ENCODE data around the gene NUDT9.
A peak's percentile ranks its signal among the peaks of the same experiment; 100 is the strongest.
"Not testable (repeated sequence)": the region's sequence is repeated elsewhere in the genome, so short reads cannot be mapped to it uniquely, and the experiment has no call there.

The NUDT9 gene

DNA sequence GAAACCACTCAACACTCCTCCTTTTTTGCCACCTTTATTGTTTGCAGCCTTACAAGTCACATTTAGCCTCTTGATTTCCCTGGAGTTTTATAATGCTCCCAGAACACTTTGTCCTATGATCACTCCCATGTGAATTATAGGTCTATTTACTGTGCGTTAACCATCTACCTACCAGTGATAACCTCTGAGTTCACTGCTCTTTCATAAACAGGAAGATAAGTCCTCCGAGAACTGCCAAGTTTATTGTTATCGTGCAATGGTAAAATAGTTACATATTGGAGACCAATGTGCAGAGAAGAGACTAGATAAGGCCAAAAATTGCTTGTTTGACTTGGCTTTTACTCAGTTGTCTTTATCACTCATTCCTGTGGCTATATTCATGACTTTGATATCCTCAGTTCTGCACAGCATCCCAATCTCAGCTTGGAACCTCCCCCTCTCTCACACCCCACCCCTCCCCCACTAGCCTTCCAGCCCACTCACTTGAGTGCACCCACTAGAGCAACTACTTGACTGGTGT lies 12.9 kb upstream of the NUDT9 start:
- DNase-seq (ENCODE audit: low spot score): no peak

DNA sequence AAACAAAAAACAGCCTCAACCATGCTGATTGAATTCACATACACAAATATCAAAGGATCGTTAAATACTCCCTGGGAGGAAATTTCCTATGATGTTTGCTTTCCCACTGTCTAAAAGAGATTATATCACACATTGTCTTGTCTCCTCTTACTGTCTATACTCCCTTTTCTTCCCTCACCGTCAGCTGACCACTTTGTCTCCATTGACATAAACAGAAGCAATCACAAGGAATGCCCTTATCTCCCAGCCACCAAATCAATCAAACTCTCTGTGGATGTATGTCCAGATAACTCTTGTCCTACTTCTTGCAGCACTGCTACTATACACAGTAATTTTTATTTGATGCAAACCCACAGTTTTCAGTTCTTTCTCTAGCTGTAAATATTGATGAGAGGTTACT lies 12.2 kb upstream of the NUDT9 start:
- DNase-seq (ENCODE audit: low spot score): no peak

GRCh38 chr4:87410679-87411078 lies 11.7 kb upstream of the NUDT9 start:
- no peak for DNase-seq (ENCODE audit: low spot score)

DNA sequence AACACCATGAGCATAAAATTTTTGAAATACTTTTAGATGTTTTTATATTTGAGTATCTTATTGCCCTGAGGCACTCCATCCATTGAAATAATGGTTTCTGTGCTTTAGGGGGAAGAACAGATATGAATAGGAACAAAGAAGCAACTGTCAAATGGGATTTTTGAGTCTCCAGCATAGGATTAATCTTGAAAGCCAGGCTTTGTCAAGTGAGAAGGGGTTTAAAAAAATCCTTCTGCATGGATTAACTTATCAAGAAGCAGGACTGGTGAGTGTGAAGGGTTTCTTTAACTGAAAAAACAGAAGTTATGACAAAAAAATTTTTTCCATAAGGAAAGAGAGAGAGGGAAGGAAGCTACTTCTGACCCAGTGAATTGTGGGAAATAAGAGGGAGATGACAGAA lies 7.6 kb upstream of the NUDT9 start:
- no peak for DNase-seq (ENCODE audit: low spot score)

- no peak for DNase-seq (ENCODE audit: low spot score)
These were observed 5.4 kb upstream of the NUDT9 start for GRCh38 chr4:87416965-87417364.

DNA sequence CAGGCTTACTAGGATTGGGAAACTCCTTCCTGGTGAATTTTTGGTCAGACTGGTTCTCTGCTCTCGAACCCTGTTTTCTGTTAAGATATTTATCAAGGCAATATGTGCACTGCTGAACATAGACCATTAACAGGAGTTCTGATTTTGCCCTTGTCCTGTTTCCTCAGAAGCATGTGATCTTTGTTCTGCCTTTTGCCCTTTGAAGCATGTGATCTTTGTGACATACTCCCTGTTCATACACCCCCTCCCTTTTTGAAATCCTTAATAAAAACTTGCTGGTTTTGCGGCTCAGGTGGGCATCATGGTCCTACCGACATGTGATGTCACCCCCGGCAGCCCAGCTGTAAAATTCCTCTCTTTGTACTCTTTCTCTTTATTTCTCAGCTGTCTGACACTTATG lies 4.0 kb upstream of the NUDT9 start:
- DNase-seq (ENCODE audit: low spot score): not testable (repeated sequence)

DNA sequence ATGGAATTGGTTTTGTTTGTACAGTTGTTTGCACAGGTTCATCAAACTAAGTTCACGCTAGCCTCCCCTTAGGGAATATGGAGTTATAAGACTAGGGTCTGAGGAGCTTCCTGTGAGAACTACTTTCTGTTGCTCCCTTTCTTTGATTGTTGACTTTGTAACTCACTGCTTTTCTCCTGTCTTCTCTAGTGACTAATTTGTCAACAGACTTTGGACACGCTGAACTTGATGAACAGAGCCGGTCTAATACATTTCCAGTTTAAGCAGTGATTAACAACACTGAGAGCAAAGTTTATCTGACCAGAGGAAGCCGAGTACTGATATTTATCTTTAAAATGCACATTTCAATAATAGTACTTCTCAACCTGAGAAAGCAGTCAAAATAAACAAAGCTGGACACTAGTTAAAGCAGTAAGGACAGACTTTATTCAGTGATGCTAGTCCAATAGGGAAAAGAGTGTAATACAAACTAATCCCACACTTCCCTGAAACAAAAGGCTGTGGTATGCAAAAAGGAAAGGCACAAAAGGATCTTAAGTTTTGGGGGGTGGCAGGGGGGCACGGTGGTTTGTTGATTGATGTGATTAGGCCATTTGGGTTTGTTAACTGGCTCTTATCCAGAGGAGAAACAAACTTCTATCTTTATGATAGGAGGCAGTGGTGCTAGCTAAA lies 2.7 kb upstream of the NUDT9 start:
- no peak for DNase-seq (ENCODE audit: low spot score)

DNA sequence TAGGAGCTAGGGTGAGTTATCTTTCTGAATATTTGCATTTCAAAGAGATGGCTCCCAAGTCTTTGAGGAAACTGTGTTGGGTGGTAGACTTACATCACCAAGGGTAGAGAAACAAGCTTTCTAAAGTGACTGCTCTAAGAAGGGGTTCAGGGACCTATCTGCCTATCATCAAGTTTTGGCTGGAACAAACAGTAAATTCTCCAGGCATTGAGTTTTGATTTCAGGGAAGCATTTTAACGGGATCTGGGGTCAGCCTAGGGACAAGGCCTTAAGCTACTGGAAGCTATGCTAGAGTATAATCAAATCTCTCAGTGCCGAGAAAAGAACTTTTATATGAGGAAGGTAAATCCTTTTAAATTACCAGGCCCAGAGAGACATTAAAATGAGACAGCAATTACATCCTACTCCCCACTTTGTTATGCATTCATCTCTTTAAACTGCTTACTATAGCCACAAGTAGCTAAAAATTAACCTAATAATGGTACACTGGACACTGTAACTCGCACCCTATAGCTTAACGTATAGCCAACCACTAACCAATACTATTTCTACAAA lies 2.0 kb upstream of the NUDT9 start:
- DNase-seq (ENCODE audit: low spot score): no peak

DNA sequence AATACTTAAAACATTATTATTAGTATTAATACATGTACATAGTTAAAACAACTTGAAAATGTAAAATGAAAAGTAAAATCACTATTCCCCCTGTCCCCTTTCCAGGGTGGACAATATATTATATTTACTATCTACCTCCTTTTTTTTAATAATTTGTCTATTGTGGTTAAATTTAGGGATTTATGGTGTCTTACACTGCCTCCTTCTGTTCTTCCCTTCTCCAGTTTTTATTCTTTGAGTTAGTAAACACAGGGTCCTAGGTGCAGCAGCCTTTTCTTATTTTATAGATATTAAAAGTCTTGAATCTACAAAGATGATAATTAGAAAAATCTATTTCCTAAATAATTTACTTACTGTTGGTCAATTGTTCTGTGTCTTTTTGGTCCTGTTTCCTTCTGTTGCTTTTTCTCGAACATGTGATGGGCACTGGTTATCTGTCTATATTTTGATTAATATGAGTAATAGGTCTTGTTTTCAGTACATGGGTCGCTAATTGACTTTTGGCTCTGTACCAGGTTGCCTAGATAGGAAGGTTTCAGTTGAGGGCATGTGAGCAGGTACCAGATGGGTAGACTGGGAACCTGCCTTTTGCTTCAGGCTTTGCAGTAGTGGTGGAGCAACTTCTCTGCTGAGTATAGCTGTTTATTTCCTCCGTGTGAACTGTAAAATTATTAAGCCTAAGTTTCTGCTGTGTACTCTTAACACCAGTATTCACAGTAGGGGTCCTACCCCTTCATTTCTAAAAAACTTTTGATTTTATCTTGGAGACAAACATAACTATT lies 1.1 kb downstream of the NUDT9 start:
- DNase-seq (ENCODE audit: low spot score): no peak

- DNase-seq (ENCODE audit: low spot score): not testable (repeated sequence)
These were observed 1.7 kb downstream of the NUDT9 start for GRCh38 chr4:87424099-87424543.

GRCh38 chr4:87425711-87426110 lies 3.3 kb downstream of the NUDT9 start:
- DNase-seq (ENCODE audit: low spot score): no peak

- DNase-seq (ENCODE audit: low spot score): no peak
These were observed 4.6 kb downstream of the NUDT9 start for GRCh38 chr4:87426865-87427517.

DNA sequence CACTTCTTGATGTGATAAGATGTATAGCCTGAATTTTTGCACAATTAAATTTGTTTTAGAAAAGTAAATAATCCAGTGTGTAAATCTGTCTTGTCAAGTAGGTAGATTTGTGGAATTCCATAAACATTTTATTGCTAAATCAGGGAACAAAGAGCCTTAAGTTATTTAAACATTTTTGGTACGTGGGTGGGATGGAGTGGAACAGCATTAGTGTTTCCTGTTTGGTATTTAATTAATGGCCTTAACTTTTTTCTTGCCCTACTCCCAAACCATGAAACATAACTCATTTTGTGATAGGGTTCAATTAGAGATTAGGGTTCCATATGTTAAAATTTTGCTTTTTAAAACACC lies 5.1 kb downstream of the NUDT9 start:
- DNase-seq (ENCODE audit: low spot score): no peak

- no peak for DNase-seq (ENCODE audit: low spot score)
These were observed 6.6 kb downstream of the NUDT9 start for GRCh38 chr4:87428979-87429378.

- DNase-seq (ENCODE audit: low spot score): no peak
These were observed 7.7 kb downstream of the NUDT9 start for GRCh38 chr4:87430038-87430437.

- no peak for DNase-seq (ENCODE audit: low spot score)
These were observed 11.0 kb downstream of the NUDT9 start for GRCh38 chr4:87433342-87433741.

DNA sequence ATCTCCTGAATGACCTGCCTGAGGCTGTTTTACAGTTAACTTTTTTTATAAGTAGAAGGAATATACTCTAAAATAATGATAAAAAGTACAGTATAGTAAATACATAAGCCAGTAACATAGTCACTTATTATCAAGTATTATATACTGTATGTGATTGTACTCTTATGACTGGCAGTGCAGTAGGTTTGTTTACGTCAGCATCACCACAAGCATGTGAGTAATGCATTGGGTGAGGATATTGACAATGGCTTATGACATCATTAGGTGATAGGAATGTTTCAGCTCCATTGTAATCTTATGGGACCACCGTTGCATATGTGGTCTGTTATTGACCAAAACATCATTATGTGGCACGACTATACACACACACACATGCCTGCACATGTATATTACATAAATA lies 20.5 kb downstream of the NUDT9 start:
- DNase-seq (ENCODE audit: low spot score): peak; percentile 6

- DNase-seq (ENCODE audit: low spot score): no peak
These were observed 22.4 kb downstream of the NUDT9 start for GRCh38 chr4:87444741-87445140.

DNA sequence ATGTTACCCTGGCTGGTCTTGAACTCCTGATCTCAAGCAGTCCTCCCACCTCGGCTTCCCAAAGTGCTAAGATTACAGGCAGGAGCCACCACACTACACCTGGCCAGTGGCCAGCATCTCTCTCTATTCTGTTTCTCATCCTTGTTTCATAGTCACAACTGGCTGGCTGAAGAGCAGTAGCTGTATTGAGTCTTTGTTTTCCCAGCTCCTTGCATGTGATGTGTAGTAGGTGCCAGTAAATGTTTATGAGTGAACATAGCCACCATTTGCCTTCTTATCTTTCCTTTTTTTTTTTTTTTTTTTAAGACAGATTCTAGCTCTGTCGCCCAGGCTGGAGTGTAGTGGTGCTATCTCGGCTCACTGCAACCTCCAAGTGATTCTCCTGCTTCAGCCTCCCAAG lies 23.6 kb downstream of the NUDT9 start:
- no peak for DNase-seq (ENCODE audit: low spot score)

- not testable (repeated sequence) for DNase-seq (ENCODE audit: low spot score)
These were observed 24.0 kb downstream of the NUDT9 start for GRCh38 chr4:87446375-87446774.

DNA sequence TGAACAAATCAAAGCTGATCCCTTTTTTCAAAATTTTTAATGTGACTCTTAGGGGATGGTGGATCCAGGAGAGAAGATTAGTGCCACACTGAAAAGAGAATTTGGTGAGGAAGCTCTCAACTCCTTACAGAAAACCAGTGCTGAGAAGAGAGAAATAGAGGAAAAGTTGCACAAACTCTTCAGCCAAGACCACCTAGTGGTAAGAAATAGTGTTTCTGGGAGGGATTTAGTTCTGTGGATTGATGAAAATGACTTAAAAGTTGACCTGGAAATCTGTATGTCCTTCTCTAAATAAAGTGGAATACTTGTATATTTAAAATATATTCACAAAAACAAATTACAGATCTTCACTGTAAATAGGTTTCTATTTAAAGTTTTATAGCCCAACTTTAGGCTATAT lies 29.2 kb downstream of the NUDT9 start:
- DNase-seq (ENCODE audit: low spot score): no peak

GRCh38 chr4:87458913-87459312 lies 36.5 kb downstream of the NUDT9 start:
- no peak for DNase-seq (ENCODE audit: low spot score)

DNA sequence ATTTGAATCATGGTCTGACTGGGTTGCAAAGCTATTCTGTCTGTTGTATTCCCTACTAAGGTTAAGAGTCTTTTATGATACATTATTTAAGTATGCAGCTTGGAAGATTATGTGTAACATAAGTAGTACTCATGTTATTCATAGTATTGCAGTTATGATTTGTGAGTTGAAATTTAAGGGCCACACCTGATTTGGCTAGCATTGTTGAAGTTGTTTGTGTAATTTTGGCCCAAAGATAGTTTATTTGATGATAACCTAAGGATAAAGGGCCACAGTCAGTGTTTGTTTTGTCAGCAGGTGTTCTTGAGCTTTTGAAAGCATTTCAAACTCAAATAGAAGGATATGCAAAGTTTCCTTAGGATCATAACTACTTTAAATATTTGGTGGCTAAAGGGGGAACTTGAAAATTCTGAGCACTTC lies 38.9 kb downstream of the NUDT9 start:
- DNase-seq (ENCODE audit: low spot score): no peak
